BJ (cell line): Measurements from ENCODE around the gene IGF2R. TPM values are rescaled to one million over a fixed set of nuclear protein-coding genes. Genes with fewer than 3 reads are reported as not detected.

ENCODE experiments used
- CTCF ChIA-PET: fragments of 350-600 bp; formaldehyde crosslinking; extraction: SDS; loops from one replicate; lab custom pipeline; 2021; ENCODE audit warnings: antibody characterized with exemption, inconsistent platforms; lab: Yijun Ruan, JAX
- POLR2A ChIA-PET: fragments of 300-600 bp; sonication (Branson Sonifier 250); formaldehyde crosslinking; extraction: SDS; loops from one replicate; lab custom pipeline; 2021; ENCODE audit warnings: antibody characterized with exemption; lab: Charles Lee
- DNase-seq: peaks from one replicate; pipeline ENCODE4 v3.0.0-alpha.2; 2011; ENCODE audit warnings: low read depth
- H3K27me3 ChIP-seq: 2 replicates; pipeline ENCODE4 v1.6.0; 2011; ENCODE audit warnings: low read length; ENCODE audit not compliant: control insufficient read depth, insufficient read depth
- H3K36me3 ChIP-seq: 2 replicates; pipeline ENCODE4 v1.5.1; 2011; ENCODE audit warnings: low read length; ENCODE audit not compliant: control insufficient read depth, insufficient read depth
- H3K4me3 ChIP-seq: 2 replicates; pipeline ENCODE4 v1.5.1; 2011; ENCODE audit warnings: low read depth, mild to moderate bottlenecking, control low read depth, low read length
- CTCF ChIP-seq: IDR thresholded peaks from 2 replicates; pipeline ENCODE4 v1.5.1; 2011; ENCODE audit warnings: low read depth, mild to moderate bottlenecking, control low read depth, inconsistent platforms, low read length, moderate library complexity; ENCODE audit not compliant: insufficient read depth
- polyA plus RNA-seq: library from polyadenylated mRNA; depleted of rRNA; stranded (reverse); fragments of >200 nt; gene quantifications from 2 replicates; pipeline ENCODE4 v1.2.3, GENCODE V29; 2011

Gene IGF2R
- polyA plus RNA-seq, 1 experiment, result 39.4 TPM

GRCh38 chr6:159929819-159930218, 39.1 kb upstream of the IGF2R start:
- no peak overlapping the region for H3K4me3 ChIP-seq
- H3K36me3 ChIP-seq, result no peaks in the 10 kb centered on the region
- no peak for DNase-seq
- no peak for TF ChIP-seq CTCF
- H3K27me3 ChIP-seq, result no peaks in the 10 kb centered on the region; the same call in 1 of the 2 replicates
- POLR2A ChIA-PET, result no interaction called here
- CTCF ChIA-PET, result interaction anchor here (0.7 to 1.9 kb wide), 2 partner anchors 11 to 13 kb away, joined by 3 to 8 read pairs; no protein-coding TSS in a partner anchor

GRCh38 chr6:159931112-159931511, 37.8 kb upstream of the IGF2R start:
- Histone ChIP-seq H3K36me3 (no peaks in the 10 kb centered on the region), H3K4me3 (no peak overlapping the region), H3K27me3 (no peaks in the 10 kb centered on the region; the same call in 1 of the 2 replicates)
- CTCF ChIA-PET, result no interaction called here
- no peak for DNase-seq
- POLR2A ChIA-PET, result no interaction called here
- TF ChIP-seq CTCF, result no peak

- CTCF ChIA-PET, result interaction anchor here (1.3 to 1.4 kb wide), 2 partner anchors 19 to 68 kb away, joined by 3 read pairs; no protein-coding TSS in a partner anchor
These were observed 37.0 kb upstream of the IGF2R start for GRCh38 chr6:159931846-159932245.

GRCh38 chr6:159933077-159933476, 35.8 kb upstream of the IGF2R start:
- Histone ChIP-seq H3K27me3 (no peaks in the 10 kb centered on the region), H3K4me3 (no peak overlapping the region), H3K36me3 (no peaks in the 10 kb centered on the region)
- ChIA-PET CTCF (interaction anchor here (1.2 to 1.6 kb wide), 3 partner anchors 10 to 18 kb away, joined by 3 to 8 read pairs (median 3); no protein-coding TSS in a partner anchor), POLR2A (no interaction called here)
- no peak for DNase-seq
- TF ChIP-seq CTCF, result no peak

More at GRCh38 chr6:159931846-159932245, 37.0 kb upstream of the IGF2R start:
- DNase-seq, result no peak
- Histone ChIP-seq H3K36me3 (no peaks in the 10 kb centered on the region), H3K27me3 (no peaks in the 10 kb centered on the region; the same call in 1 of the 2 replicates), H3K4me3 (no peak overlapping the region)
- no peak for TF ChIP-seq CTCF
- POLR2A ChIA-PET, result no interaction called here

GRCh38 chr6:159934181-159934580, 34.7 kb upstream of the IGF2R start:
- DNase-seq, result no peak
- ChIA-PET CTCF (interaction anchor here (1.0 to 1.2 kb wide), 2 partner anchors 16 to 70 kb away, joined by 3 to 7 read pairs; no protein-coding TSS in a partner anchor), POLR2A (no interaction called here)
- no peak for TF ChIP-seq CTCF
- no peak overlapping the region for H3K4me3 ChIP-seq
- no peaks in the 10 kb centered on the region for H3K36me3 ChIP-seq
- no peaks in the 10 kb centered on the region for H3K27me3 ChIP-seq
